Ishikawa (cell line): ENCODE data around the gene NFIB.

Experiments
- RAD21 ChIP-seq: IDR thresholded peaks from 2 replicates; pipeline ENCODE4 v1.6.1; 2012; ENCODE audit warnings: low read depth
- TAF1 ChIP-seq: IDR thresholded peaks from 2 replicates; pipeline ENCODE4 v1.6.1; 2012; ENCODE audit warnings: low read depth, mild to moderate bottlenecking

- no peak for TF ChIP-seq TAF1
- TF ChIP-seq RAD21: no peak
These were observed 71.7 kb downstream of the NFIB start for GRCh38 chr9:14242150-14242805.
